ENCODE measurements around the gene SEC16A. TPM values are rescaled to one million over a fixed set of nuclear protein-coding genes. Genes with fewer than 3 reads are reported as not detected.

Gene SEC16A
- total RNA-seq, 5 donors from 2014 or later (not counting 1 experiment from before 2014, with no cell fraction given), result 76.3 to 99.0 (median 92.4) TPM

- Mint-ChIP-seq H3K36me3 (peaks cover 20% of the 10 kb centered on the region), H3K9me3 (no peaks in the 10 kb centered on the region), H3K27ac (peak overlapping the region; percentile 44 to 70), H3K4me1 (peaks cover 28 to 46% (median 32%) of the 10 kb centered on the region in 3 donors), H3K4me3 (peak overlapping the region; percentile 80 to 86 (median 83)), H3K27me3 (no peaks in the 10 kb centered on the region)
- CTCF ChIA-PET, result interaction anchor here in 1 of 2 donors (1.5 kb wide), 1 partner anchor 11 kb away, joined by 5 read pairs; the partner anchor contains the start of genes ENTR1 and PMPCA
- WGBS (ENCODE audit: insufficient coverage), result under 1% methylated on average over 65 of the region's 67 CpGs
- ATAC-seq (replicated peaks in 1 of 4) (peak; percentile 3 to 8 (median 6)), DNase-seq (peak in 15 of 35 experiments; percentile 3 to 59 (median 19))
- H3K36me3 ChIP-seq (ENCODE audit: control insufficient read depth in 2 of 2, extremely low read depth in 1 of 2, insufficient read depth in 1 of 2, low read length in 1 of 2), result peaks cover 0 to 35% of the 10 kb centered on the region in 2 donors
- POLR2A ChIA-PET, result no interaction called here
- H3K4me1 ChIP-seq (ENCODE audit: control insufficient read depth in 1 of 2, extremely low read depth in 1 of 2, insufficient read depth in 2 of 2, low read length in 2 of 2), result peaks cover 15 to 51% of the 10 kb centered on the region in 2 experiments
- H3K27ac ChIP-seq (ENCODE audit: low read length), result no peak overlapping the region
- peaks cover 0 to 4% of the 10 kb centered on the region in 2 experiments for H3K27me3 ChIP-seq (replicated peaks in 1 of 2; ENCODE audit: control insufficient read depth in 2 of 2, extremely low read depth in 1 of 2, insufficient read depth in 2 of 2, low read length in 1 of 2)
- peak overlapping the region; percentile 64 to 75 for H3K4me3 ChIP-seq (ENCODE audit: control insufficient read depth in 1 of 2, extremely low read depth in 1 of 2, low read length in 1 of 2)
- no peaks in the 10 kb centered on the region for H3K9me3 ChIP-seq
These were observed 83.4 kb downstream of the SEC16A start for GRCh38 chr9:136399176-136400037.

- H3K27me3 ChIP-seq (replicated peaks in 1 of 2; ENCODE audit: control insufficient read depth in 2 of 2, extremely low read depth in 1 of 2, insufficient read depth in 2 of 2, low read length in 1 of 2), result peaks cover 0 to 4% of the 10 kb centered on the region in 2 experiments
- H3K27me3 Mint-ChIP-seq, result no peaks in the 10 kb centered on the region
- no peaks in the 10 kb centered on the region for H3K9me3 Mint-ChIP-seq
- ATAC-seq (replicated peaks in 1 of 4) (no peak), DNase-seq (no peak)
- peak overlapping the region; percentile 80 to 86 (median 83) for H3K4me3 Mint-ChIP-seq
- ChIA-PET POLR2A (no interaction called here), CTCF (no interaction called here)
- peaks cover 8 to 40% of the 10 kb centered on the region in 2 experiments for H3K4me1 ChIP-seq (ENCODE audit: control insufficient read depth in 1 of 2, extremely low read depth in 1 of 2, insufficient read depth in 2 of 2, low read length in 2 of 2)
- H3K4me3 ChIP-seq (ENCODE audit: control insufficient read depth in 1 of 2, extremely low read depth in 1 of 2, low read length in 1 of 2), result no peak overlapping the region
- no peak overlapping the region for H3K27ac ChIP-seq (ENCODE audit: low read length)
- H3K4me1 Mint-ChIP-seq, result peaks cover 17 to 35% (median 21%) of the 10 kb centered on the region in 3 donors
- H3K36me3 Mint-ChIP-seq, result peaks cover 20% of the 10 kb centered on the region
- no peak overlapping the region for H3K27ac Mint-ChIP-seq
- H3K36me3 ChIP-seq (ENCODE audit: control insufficient read depth in 2 of 2, extremely low read depth in 1 of 2, insufficient read depth in 1 of 2, low read length in 1 of 2), result peaks cover 0 to 46% of the 10 kb centered on the region in 2 donors
- H3K9me3 ChIP-seq, result no peaks in the 10 kb centered on the region
- WGBS (ENCODE audit: insufficient coverage), result 96% methylated on average over 8 of the region's 12 CpGs
These were observed 84.6 kb downstream of the SEC16A start for GRCh38 chr9:136398286-136398685.

GRCh38 chr9:136397643-136398042 lies 85.2 kb downstream of the SEC16A start:
- 79% methylated on average over 2 of the region's 6 CpGs for WGBS (ENCODE audit: insufficient coverage)
- no peak for DNase-seq
- H3K9me3 ChIP-seq, result no peaks in the 10 kb centered on the region
- no peak overlapping the region for H3K4me3 ChIP-seq (ENCODE audit: control insufficient read depth in 1 of 2, extremely low read depth in 1 of 2, low read length in 1 of 2)
- Mint-ChIP-seq H3K27ac (no peak overlapping the region), H3K36me3 (peaks cover 20% of the 10 kb centered on the region), H3K4me3 (no peak overlapping the region), H3K27me3 (no peaks in the 10 kb centered on the region), H3K4me1 (peaks cover 15 to 33% (median 20%) of the 10 kb centered on the region in 3 donors), H3K9me3 (no peaks in the 10 kb centered on the region)
- peaks cover 0 to 52% of the 10 kb centered on the region in 2 donors for H3K36me3 ChIP-seq (ENCODE audit: control insufficient read depth in 2 of 2, extremely low read depth in 1 of 2, insufficient read depth in 1 of 2, low read length in 1 of 2)
- ChIA-PET CTCF (no interaction called here), POLR2A (interaction anchor here in 1 of 2 donors (0.6 kb wide), 1 partner anchor 508 kb away, joined by 4 read pairs; no protein-coding TSS in a partner anchor)
- peaks cover 8 to 34% of the 10 kb centered on the region in 2 experiments for H3K4me1 ChIP-seq (ENCODE audit: control insufficient read depth in 1 of 2, extremely low read depth in 1 of 2, insufficient read depth in 2 of 2, low read length in 2 of 2)
- peaks cover 0 to 4% of the 10 kb centered on the region in 2 experiments for H3K27me3 ChIP-seq (replicated peaks in 1 of 2; ENCODE audit: control insufficient read depth in 2 of 2, extremely low read depth in 1 of 2, insufficient read depth in 2 of 2, low read length in 1 of 2)
- ATAC-seq (replicated peaks in 1 of 4), result no peak
- H3K27ac ChIP-seq (ENCODE audit: low read length), result no peak overlapping the region

GRCh38 chr9:136396219-136396515 lies 86.7 kb downstream of the SEC16A start:
- DNase-seq, result no peak
- WGBS (ENCODE audit: insufficient coverage), result 100% methylated on average over 2 of the region's 4 CpGs
- Mint-ChIP-seq H3K9me3 (no peaks in the 10 kb centered on the region), H3K4me3 (no peak overlapping the region), H3K36me3 (peaks cover 28% of the 10 kb centered on the region), H3K4me1 (peaks cover 15 to 21% (median 18%) of the 10 kb centered on the region in 3 donors), H3K27me3 (no peaks in the 10 kb centered on the region), H3K27ac (no peak overlapping the region)
- ChIA-PET CTCF (interaction anchor here in 1 of 2 donors (0.5 to 1.1 kb wide), 2 partner anchors 14 to 275 kb away, joined by 3 read pairs; no protein-coding TSS in a partner anchor), POLR2A (interaction anchor here in 1 of 2 donors (0.6 kb wide), 1 partner anchor 23 kb away, joined by 4 read pairs; no protein-coding TSS in a partner anchor)
- ATAC-seq (replicated peaks in 1 of 4), result no peak
- Histone ChIP-seq H3K27ac (ENCODE audit: low read length) (no peak overlapping the region), H3K4me1 (ENCODE audit: control insufficient read depth in 1 of 2, extremely low read depth in 1 of 2, insufficient read depth in 2 of 2, low read length in 2 of 2) (peaks cover 8 to 25% of the 10 kb centered on the region in 2 experiments), H3K36me3 (ENCODE audit: control insufficient read depth in 2 of 2, extremely low read depth in 1 of 2, insufficient read depth in 1 of 2, low read length in 1 of 2) (peaks cover 0 to 64% of the 10 kb centered on the region in 2 donors), H3K9me3 (no peaks in the 10 kb centered on the region), H3K4me3 (ENCODE audit: control insufficient read depth in 1 of 2, extremely low read depth in 1 of 2, low read length in 1 of 2) (no peak overlapping the region), H3K27me3 (replicated peaks in 1 of 2; ENCODE audit: control insufficient read depth in 2 of 2, extremely low read depth in 1 of 2, insufficient read depth in 2 of 2, low read length in 1 of 2) (peaks cover 0 to 4% of the 10 kb centered on the region in 2 experiments)

GRCh38 chr9:136395345-136396218 lies 87.3 kb downstream of the SEC16A start:
- H3K36me3 Mint-ChIP-seq, result peaks cover 29% of the 10 kb centered on the region

GRCh38 chr9:136395020-136395340 lies 87.9 kb downstream of the SEC16A start:
- Histone ChIP-seq H3K4me3 (ENCODE audit: control insufficient read depth in 1 of 2, extremely low read depth in 1 of 2, low read length in 1 of 2) (no peak overlapping the region), H3K36me3 (ENCODE audit: control insufficient read depth in 2 of 2, extremely low read depth in 1 of 2, insufficient read depth in 1 of 2, low read length in 1 of 2) (peaks cover 0 to 66% of the 10 kb centered on the region in 2 donors), H3K27me3 (replicated peaks in 1 of 2; ENCODE audit: control insufficient read depth in 2 of 2, extremely low read depth in 1 of 2, insufficient read depth in 2 of 2, low read length in 1 of 2) (peaks cover 0 to 4% of the 10 kb centered on the region in 2 experiments), H3K4me1 (ENCODE audit: control insufficient read depth in 1 of 2, extremely low read depth in 1 of 2, insufficient read depth in 2 of 2, low read length in 2 of 2) (peaks cover 4 to 14% of the 10 kb centered on the region in 2 experiments), H3K27ac (ENCODE audit: low read length) (no peak overlapping the region), H3K9me3 (no peaks in the 10 kb centered on the region)
- Mint-ChIP-seq H3K4me3 (no peak overlapping the region), H3K27me3 (no peaks in the 10 kb centered on the region), H3K36me3 (peaks cover 30% of the 10 kb centered on the region), H3K27ac (no peak overlapping the region), H3K4me1 (peaks cover 9 to 16% (median 15%) of the 10 kb centered on the region in 3 donors), H3K9me3 (no peaks in the 10 kb centered on the region)
- 91% methylated on average over 4 of the region's 13 CpGs for WGBS (ENCODE audit: insufficient coverage)
- ATAC-seq (replicated peaks in 1 of 4), result no peak
- no peak for DNase-seq
- ChIA-PET CTCF (no interaction called here), POLR2A (no interaction called here)

More at GRCh38 chr9:136395345-136396218, 87.3 kb downstream of the SEC16A start:
- 95% methylated on average over 23 of the region's 26 CpGs for WGBS (ENCODE audit: insufficient coverage)
- Histone ChIP-seq H3K4me1 (ENCODE audit: control insufficient read depth in 1 of 2, extremely low read depth in 1 of 2, insufficient read depth in 2 of 2, low read length in 2 of 2) (peaks cover 5 to 19% of the 10 kb centered on the region in 2 experiments), H3K4me3 (ENCODE audit: control insufficient read depth in 1 of 2, extremely low read depth in 1 of 2, low read length in 1 of 2) (no peak overlapping the region), H3K9me3 (no peaks in the 10 kb centered on the region), H3K27ac (ENCODE audit: low read length) (no peak overlapping the region), H3K27me3 (replicated peaks in 1 of 2; ENCODE audit: control insufficient read depth in 2 of 2, extremely low read depth in 1 of 2, insufficient read depth in 2 of 2, low read length in 1 of 2) (peaks cover 0 to 4% of the 10 kb centered on the region in 2 experiments), H3K36me3 (ENCODE audit: control insufficient read depth in 2 of 2, extremely low read depth in 1 of 2, insufficient read depth in 1 of 2, low read length in 1 of 2) (peaks cover 0 to 65% of the 10 kb centered on the region in 2 donors)
- no peak for DNase-seq
- no peaks in the 10 kb centered on the region for H3K27me3 Mint-ChIP-seq
- no peak overlapping the region for H3K4me3 Mint-ChIP-seq
- no peak for ATAC-seq (replicated peaks in 1 of 4)
- H3K4me1 Mint-ChIP-seq, result peaks cover 13 to 19% (median 16%) of the 10 kb centered on the region in 3 donors
- no peak overlapping the region for H3K27ac Mint-ChIP-seq
- CTCF ChIA-PET, result interaction anchor here in 1 of 2 donors (0.5 kb wide), 1 partner anchor 276 kb away, joined by 3 read pairs; no protein-coding TSS in a partner anchor
- no peaks in the 10 kb centered on the region for H3K9me3 Mint-ChIP-seq
- POLR2A ChIA-PET, result no interaction called here
